ENCODE data around the gene GANAB. TPM values are rescaled to one million over a fixed set of nuclear protein-coding genes. Genes with fewer than 3 reads are reported as not detected.
A peak's percentile ranks its signal among the peaks of the same experiment; 100 is the strongest.
"Not testable (repeated sequence)": the region's sequence is repeated elsewhere in the genome, so short reads cannot be mapped to it uniquely, and the experiment has no call there.

Gene GANAB
- total RNA-seq, 6 experiments from 2014 or later: 131 to 237 (median 201) TPM

DNA sequence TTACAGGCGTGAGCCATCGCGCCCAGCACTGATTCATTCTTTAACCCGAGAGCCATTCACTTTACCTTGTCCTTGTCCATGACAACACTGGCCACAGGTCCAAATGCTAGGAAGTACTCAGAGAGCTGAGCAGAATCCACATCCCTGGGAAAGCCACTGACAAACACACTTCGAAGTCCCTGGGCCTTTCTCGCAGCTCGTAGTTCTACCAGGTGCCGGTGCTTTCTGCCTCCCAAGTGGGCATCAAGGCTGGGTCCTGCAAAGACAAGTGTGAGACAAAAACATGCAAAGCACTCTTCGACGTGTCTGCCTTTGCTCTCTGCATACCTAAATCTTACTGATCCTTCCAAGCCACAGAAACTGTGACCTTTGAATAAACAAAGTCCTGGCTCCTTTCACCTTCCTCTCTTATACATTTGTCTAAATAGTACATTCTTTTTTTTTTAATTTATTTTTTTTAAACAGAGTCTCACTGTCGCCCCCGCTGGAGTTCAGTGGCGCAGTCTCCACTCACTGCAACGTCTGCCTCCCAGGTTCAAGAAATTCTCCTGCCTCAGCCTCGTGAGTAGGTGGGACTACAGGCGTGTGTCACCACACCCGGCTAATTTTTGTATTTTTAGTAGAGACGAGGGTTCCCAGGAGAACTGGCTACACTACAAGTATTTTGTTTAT, 57.3 kb downstream of the GANAB start:
- DNase-seq: peak in 1 of 3 donors; percentile 18
- no peaks in the 10 kb centered on the region for H3K9me3 ChIP-seq
- TF ChIP-seq POLR2A (IDR thresholded peaks at IDR 0.05): no peak
- TF ChIP-seq, protein P1, sequence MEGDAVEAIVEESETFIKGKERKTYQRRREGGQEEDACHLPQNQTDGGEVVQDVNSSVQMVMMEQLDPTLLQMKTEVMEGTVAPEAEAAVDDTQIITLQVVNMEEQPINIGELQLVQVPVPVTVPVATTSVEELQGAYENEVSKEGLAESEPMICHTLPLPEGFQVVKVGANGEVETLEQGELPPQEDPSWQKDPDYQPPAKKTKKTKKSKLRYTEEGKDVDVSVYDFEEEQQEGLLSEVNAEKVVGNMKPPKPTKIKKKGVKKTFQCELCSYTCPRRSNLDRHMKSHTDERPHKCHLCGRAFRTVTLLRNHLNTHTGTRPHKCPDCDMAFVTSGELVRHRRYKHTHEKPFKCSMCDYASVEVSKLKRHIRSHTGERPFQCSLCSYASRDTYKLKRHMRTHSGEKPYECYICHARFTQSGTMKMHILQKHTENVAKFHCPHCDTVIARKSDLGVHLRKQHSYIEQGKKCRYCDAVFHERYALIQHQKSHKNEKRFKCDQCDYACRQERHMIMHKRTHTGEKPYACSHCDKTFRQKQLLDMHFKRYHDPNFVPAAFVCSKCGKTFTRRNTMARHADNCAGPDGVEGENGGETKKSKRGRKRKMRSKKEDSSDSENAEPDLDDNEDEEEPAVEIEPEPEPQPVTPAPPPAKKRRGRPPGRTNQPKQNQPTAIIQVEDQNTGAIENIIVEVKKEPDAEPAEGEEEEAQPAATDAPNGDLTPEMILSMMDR (IDR thresholded peaks at IDR 0.05): no peak
- peaks cover 0 to 20% (median 8%) of the 10 kb centered on the region in 4 donors for H3K36me3 ChIP-seq
- H3K4me3 ChIP-seq: no peak overlapping the region
- no peak for ATAC-seq
- peak overlapping the region in 2 of 3 donors; percentile 79 to 87 for H3K27ac ChIP-seq
- H3K27me3 ChIP-seq: no peaks in the 10 kb centered on the region
- WGBS (ENCODE audit: insufficient coverage, low coverage, low lambda C conversion rate, missing lambda C conversion rate): 60% methylated on average over 14 of the region's 18 CpGs
- peaks cover 0 to 56% (median 24%) of the 10 kb centered on the region in 4 donors for H3K4me1 ChIP-seq
- intact Hi-C loops (cut with DNase I): no loop called here

DNA sequence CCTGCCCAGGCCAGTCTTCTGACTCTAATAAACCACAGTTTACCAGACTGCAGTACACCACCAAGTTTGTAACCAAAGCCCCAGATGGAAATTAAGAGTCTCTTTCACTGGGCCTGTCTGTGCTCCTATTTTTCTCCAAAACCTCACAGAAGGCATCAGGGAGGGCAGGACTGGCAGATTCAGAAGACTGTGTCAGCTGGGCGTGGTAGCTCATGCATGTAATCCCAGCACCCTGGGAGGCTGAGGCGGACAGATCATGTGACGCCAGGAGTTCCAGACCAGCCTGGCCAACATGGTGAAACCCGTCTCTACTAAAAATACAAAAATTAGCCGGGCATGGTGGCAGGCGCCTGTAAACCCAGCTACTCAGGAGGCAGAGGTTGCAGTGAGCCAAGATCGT, 61.1 kb downstream of the GANAB start:
- H3K4me1 ChIP-seq: peaks cover 0 to 46% (median 17%) of the 10 kb centered on the region in 4 donors
- 100% methylated on average over 1 of the region's 7 CpGs for WGBS (ENCODE audit: insufficient coverage, low coverage, low lambda C conversion rate, missing lambda C conversion rate)
- H3K36me3 ChIP-seq: peaks cover 0 to 34% (median 12%) of the 10 kb centered on the region in 4 donors
- DNase-seq: peak in 1 of 3 donors; percentile 24
- peak overlapping the region in 1 of 3 donors; percentile 20 for H3K27ac ChIP-seq
- intact Hi-C loops (cut with DNase I); H3K9me3 ChIP-seq; ATAC-seq; H3K27me3 ChIP-seq; H3K4me3 ChIP-seq: not testable (repeated sequence)

DNA sequence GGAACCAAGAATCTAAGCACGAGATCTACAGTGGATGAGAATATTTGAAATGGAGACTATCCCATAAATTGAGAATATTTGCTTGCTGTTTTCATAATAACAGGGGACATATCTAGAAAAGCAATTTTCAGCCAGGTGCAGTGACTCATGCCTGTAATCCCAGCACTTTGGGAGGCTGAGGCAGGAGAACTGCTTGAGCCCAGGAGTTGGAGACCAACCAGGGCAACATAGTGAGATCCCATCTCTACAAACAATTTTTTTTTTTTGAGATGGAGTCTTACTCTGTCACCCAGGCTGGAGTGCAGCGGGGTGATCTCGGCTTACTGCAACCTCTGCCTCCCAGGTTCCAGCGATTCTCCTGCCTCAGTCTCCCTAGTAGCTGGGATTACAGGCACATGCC, 64.7 kb downstream of the GANAB start:
- DNase-seq; H3K9me3 ChIP-seq; H3K27me3 ChIP-seq; intact Hi-C loops (cut with DNase I); H3K4me3 ChIP-seq; ATAC-seq: not testable (repeated sequence)
- Histone ChIP-seq H3K36me3 (peaks cover 0 to 52% (median 19%) of the 10 kb centered on the region in 4 donors), H3K27ac (peak overlapping the region in 1 of 3 donors; percentile 13), H3K4me1 (peaks cover 0 to 10% (median 2%) of the 10 kb centered on the region in 4 donors)
- WGBS (ENCODE audit: insufficient coverage, low coverage, low lambda C conversion rate, missing lambda C conversion rate): no CpG with 5 or more reads among the region's 4 CpGs

DNA sequence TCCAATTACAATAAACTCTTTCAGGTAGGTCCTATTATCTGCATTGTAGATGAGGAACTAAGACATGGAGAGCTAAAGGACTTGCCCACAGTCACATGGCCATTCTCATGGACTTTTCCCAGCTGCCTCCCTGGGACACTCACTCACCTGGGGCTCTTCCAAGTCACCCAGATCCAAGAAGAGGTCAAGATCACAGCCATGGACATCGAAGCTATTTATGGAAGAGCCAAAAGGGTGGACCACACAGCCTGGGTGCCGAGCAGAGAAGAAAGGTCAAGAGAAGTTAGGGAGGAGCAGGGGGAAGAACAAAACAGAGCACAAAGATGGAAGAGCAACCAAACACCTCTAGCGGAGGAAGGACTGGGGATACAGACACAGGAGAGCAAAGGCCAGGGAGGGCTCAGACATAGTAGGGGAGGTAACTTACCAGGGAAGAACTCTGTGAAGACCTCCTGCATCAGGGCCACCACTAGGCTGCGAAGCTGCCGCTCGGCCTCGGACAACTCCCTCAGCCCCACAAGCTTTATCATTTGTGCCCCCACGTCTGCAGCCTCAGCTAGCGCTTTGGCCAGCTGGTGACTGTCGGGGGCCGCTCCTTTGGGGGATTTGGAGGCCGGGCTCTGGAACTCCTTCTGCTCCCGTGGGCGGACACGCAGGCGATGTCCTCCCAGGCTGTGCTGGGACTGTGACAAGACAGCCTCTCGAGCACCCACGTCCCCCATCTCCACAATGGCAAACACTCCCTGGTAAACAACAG, 65.3 kb downstream of the GANAB start:
- Histone ChIP-seq H3K4me1 (peaks cover 0 to 10% (median 2%) of the 10 kb centered on the region in 4 donors), H3K4me3 (no peak overlapping the region), H3K27ac (peak overlapping the region in 1 of 3 donors; percentile 13), H3K9me3 (no peaks in the 10 kb centered on the region), H3K27me3 (no peaks in the 10 kb centered on the region), H3K36me3 (peaks cover 0 to 58% (median 19%) of the 10 kb centered on the region in 4 donors)
- intact Hi-C loops (cut with DNase I): no loop called here
- peak in 3 of 4 donors; percentile 5 to 61 (median 17) for ATAC-seq
- DNase-seq: peak in 1 of 3 donors; percentile 48
- 92% methylated on average over 17 of the region's 18 CpGs for WGBS (ENCODE audit: insufficient coverage, low coverage, low lambda C conversion rate, missing lambda C conversion rate)
- no peak for TF ChIP-seq POLR2A (IDR thresholded peaks at IDR 0.05)
- TF ChIP-seq, protein P1 (IDR thresholded peaks at IDR 0.05): no peak

DNA sequence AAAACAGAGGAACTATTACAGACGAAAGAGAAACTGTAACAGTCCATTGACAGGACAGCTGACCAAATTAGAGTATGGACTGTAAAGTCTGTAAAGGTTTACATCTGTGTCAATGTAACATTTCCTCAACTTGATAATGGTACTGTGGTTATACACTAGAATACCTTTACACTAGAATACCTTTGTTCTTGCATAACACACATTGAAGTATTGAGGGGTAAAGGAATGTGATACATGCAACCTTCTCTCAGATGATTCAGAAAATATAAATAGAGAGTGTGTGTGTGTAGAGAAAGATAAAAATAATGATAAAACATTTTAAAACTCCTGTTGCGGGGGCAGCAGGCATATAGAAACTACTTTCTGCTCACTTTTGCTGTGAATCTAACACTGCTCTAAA, 67.2 kb downstream of the GANAB start:
- Histone ChIP-seq H3K27me3 (no peaks in the 10 kb centered on the region), H3K27ac (peak overlapping the region in 1 of 3 donors; percentile 13), H3K4me3 (no peak overlapping the region), H3K4me1 (peaks cover 0 to 19% (median 2%) of the 10 kb centered on the region in 4 donors), H3K9me3 (no peaks in the 10 kb centered on the region), H3K36me3 (peaks cover 0 to 54% (median 13%) of the 10 kb centered on the region in 4 donors)
- DNase-seq (no peak), ATAC-seq (no peak)
- no peak for TF ChIP-seq POLR2A (IDR thresholded peaks at IDR 0.05)
- TF ChIP-seq, protein P1 (IDR thresholded peaks at IDR 0.05): no peak
- 82% methylated on average over 2 of the region's 2 CpGs for WGBS (ENCODE audit: insufficient coverage, low coverage, low lambda C conversion rate, missing lambda C conversion rate)
- intact Hi-C loops (cut with DNase I): no loop called here

All from right lobe of liver (tissue), 6 donors.